NCI-H2227 (cell line): ENCODE results near the gene SH2D6.
"Not testable (repeated sequence)": the region's sequence is repeated elsewhere in the genome, so short reads cannot be mapped to it uniquely, and the experiment has no call there.

Experiments
- DNase-seq: peaks from one replicate; lab custom pipeline; 2025; ENCODE audit not compliant: unreplicated experiment; lab: John Stamatoyannopoulos, UW

The SH2D6 gene

GRCh38 chr2:85397925-85398331, 20.6 kb upstream of the SH2D6 start:
- DNase-seq: no peak

DNA sequence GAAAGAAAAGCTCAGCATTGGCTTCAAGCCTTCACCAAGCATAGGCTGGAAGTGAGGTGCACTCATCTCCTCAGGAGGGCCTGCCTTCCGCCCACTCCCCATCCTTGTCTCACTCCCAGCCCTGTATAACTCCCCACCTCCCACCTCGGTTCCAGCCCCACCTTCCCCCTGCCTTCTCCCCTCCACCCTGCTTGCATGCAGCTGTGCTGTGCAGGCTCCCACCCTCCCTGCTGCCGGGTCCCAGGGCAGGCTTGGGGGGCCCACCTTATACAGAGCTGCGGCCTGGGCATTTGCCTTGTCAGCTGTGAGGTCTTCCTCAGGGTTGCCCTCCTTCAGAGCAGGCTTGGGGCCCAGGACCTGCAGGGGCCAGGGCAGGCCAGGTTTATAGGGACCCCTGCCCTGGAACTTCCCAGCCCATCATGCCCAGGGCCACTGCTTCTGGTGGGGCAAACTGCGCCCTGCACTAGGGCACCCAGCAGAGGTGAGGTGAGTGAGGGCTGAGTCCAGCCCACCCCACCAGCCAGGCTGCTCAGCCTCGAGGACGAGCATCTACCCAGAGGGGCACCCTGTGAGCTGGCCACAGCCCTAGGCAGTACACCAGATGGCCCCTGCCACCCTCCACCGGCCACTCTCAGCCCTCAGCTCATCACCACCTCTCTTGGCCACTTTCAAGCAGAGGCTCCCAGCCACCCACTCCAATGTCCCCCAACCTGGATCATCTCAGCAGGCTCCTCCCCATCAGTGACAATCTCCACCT, 19.9 kb upstream of the SH2D6 start:
- no peak for DNase-seq

DNA sequence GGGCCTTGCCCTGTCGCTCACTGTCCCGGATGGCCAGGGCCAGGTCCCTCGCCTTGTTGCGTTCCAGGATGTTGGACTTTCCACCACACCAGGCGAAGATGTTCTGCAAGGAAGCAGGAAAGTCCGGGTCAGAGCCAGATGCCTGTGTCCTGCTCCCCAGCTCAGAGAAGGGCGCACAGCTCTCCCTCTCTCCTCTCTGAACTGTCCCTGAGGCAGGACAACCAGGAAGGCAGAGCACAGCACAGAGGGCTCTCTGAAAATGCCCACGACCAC, 19.4 kb upstream of the SH2D6 start:
- no peak for DNase-seq

GRCh38 chr2:85400023-85400422, 18.5 kb upstream of the SH2D6 start:
- DNase-seq: no peak

- no peak for DNase-seq
Observed at GRCh38 chr2:85400541-85401463, 17.7 kb upstream of the SH2D6 start.

DNA sequence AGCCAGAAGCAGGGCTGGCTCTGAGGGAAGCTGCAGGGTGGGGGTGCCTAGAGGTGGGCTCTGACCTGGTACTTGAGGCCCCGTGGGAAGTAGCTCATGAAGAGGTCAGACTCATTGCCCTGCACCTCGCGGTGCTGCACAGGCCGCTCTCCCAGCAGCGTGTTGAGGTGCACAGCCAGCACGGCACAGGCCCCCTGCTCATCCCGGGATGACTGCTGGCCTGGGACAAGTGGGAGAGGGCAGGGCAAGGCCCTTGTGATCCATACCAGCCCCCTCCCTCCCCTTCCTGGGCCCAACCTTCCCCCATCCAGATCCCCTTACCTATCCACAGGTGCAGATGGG, 17.1 kb upstream of the SH2D6 start:
- DNase-seq: no peak

DNA sequence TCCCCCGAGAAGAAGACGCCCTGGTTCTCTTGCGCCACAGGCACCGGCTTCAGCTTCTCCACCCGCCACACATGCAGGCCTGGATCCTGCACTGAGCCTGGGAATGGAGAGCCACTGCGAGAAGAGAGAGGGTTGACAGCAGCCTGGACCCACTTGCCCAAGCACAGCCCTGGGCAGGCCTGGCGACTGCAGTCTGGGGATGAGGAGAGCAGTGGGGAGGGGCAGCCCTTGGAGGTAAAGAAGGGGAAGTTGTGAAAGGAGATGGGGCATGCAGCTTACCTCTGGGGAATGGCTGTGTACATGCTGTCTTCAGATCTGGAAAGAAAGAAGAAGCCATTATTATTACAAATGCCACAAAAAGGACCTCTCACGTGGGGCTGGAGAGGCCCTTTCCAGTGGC, 16.7 kb upstream of the SH2D6 start:
- no peak for DNase-seq

- DNase-seq: no peak
Observed at GRCh38 chr2:85405201-85406059, 13.1 kb upstream of the SH2D6 start.

DNA sequence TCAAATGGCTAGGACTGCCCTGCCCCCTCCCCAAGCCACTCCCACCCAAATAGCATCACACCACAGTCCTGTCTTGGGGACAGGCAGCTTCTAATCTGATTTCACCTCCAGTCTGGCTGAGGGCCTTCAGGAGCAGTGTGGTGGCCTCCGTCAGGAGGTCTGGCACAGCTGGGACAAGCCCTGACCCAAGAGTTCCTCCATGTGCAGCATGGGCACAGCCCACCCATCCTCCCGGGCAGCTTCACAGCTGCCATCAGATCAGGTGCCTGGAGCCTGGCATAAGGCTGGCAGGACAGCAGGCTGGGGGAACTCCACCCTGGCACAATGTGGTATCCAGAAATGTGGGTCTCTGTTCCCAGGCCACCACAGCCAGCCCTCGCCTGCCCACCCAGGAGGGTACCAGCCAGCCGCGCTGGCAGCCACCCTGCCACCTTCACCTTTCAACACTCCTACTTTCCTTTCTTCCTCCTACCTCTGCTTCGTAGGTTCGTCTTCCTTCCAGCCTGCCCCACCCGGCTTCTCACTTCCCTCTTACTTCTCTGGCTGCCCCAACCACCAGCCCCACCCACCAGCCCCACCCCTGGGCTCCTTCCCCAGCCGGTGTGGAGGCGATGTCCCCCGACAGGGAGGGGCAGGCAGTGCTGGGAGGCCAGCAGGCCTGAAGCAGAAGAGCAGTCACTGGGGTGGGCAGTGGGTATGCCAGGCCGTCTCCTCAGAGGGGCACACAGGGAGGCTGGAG, 8.5 kb upstream of the SH2D6 start, which contains the start of gene CAPG:
TSS of gene CAPG (minus strand) at position 522 of the 739 bp plus-strand sequence. CDS start 8,221 bp downstream, outside the sequence.
- DNase-seq: no peak

DNA sequence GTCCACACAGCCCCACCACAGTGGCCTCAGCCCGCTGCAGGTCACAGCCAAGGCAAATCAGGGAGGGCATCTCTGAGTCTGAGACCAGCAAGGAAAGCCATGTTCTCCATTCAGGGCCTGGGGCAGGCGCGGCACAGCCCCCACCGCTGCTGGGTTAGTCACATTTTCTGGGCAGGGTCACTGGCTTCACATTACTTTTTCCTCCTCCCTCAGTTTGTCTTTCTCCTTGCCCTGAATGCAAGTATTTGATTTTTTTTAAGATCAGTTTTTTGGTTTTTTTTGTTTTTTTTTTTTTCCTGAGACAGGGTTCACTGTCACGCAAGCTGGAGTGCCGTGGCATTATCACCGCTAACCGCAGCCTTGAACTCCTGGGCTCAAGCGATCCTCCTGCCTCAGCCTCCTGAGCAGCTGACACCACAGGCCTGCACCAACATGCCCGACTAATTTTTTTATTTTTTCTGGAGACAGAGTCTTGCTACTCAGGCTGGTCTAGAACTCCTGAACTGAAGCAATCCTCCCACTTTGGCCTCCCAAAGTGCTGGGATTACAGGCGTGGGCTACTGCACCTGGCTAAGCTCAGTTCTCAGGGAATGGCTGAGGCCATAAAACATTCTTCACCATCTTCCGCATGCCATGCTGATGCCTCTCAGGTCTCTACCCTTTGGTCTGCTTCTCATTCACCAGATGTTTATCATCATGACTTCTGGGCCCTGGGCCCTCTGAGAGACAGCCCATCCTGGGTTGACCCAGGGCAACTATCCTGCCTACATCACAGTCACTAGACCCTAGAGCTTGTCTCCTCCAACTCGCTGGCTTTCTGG, 7.7 kb upstream of the SH2D6 start:
- no peak for DNase-seq

DNA sequence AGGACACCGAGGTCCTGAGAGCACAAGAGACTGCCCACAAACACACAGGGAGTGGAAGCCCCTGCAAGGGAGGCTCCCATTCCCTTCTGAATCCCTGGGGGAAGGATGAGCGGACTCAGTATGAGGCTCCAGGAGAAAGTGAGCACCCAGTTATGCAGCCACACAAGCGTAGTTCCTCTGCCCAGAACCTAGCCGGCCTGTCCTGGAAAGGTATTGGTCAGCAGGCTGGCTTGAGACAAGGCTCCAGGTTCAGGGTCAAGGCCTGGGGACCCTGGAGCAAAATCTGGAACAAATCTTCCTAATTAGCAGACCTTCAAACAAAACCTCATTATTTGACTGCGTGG, 7.1 kb upstream of the SH2D6 start:
- no peak for DNase-seq

- peak; percentile 30 for DNase-seq
Observed at GRCh38 chr2:85413592-85414420, 4.7 kb upstream of the SH2D6 start.

DNA sequence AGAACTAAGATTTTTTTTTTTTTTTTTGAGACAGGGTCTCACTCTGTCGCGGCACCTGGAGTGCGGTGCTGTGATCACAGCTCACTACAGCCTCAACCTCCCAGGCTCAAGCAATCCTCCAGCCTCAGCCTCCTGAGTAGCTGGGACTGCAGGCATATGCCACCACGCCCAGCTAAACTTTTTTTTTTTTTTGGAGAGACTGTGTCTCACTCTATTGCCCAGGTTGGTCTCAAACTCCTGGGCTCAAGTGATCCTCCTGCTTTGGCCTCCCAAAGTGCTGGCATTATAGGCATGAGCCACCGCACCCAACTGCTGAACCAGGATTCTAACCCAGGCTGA, 4.1 kb upstream of the SH2D6 start:
- not testable (repeated sequence) for DNase-seq

GRCh38 chr2:85414761-85415553, 3.6 kb upstream of the SH2D6 start:
- DNase-seq: no peak

GRCh38 chr2:85415980-85416650, 2.4 kb upstream of the SH2D6 start:
- no peak for DNase-seq

DNA sequence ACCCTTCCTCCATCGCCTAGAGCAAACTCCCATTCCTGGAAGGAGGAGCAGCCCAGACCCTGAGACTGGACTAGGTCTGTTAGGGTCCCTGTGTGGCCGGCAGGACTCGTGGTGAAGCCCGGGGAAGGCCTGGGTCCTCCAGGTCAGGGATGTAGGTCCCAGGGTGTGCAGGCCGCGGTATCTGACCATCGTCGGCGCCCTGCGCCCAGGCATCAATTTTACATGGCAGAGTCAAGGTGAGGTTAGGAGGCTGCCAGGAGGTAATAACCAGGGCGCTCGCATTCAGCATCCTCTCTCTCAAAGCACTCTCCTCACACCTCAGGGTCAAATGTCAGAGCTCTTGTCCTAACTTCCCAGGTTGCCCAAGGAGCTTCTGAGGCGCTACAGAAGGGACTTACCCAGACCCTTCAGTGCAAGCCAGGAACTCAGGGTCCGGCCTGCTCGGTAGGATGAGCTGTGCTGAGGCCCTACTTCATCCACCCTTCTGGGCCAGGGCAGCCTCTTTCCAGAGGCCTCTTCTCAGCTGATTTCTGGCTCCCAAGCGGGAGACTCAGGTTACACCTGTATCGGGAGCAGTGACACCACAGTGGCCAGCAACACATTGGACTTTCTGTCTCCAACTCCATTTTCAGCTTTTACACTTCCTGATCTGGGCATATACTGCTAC, 628 bp downstream of the SH2D6 start:
- peak; percentile 37 for DNase-seq

DNA sequence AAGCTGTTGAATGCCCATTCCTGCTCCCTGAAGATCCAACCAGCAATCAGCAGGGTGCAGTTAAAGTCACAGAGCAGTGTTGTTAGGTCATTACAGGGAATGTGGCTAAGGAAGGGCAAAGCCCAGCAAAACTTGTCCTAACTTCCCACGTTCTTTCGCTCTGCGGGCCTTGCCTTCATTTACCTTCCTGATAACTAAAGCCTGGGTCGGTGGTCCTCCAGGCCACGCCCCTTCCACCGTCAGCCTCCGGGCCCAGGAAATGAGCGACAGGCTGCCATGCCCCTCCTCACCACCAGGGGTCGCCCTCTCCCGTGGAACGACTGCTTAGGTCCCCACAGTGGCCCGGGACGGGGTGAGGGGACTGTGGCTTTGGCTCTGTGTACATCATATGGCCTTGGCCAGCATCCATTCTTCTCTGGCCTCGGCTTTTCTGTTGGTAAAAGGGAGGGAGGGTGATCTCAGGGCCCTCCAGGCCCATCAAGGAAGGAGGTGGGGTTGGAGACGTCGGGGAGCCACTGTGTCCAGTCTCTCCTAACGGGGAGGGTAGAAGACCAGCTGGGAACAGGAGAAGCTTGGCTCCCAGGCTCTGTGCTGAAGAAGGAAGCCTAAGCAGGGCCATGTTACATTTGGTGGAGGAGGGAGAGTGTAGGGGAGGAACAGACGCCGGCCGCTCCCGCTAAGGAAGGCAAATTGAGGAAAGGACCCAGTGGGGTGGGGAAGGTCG, 2.2 kb downstream of the SH2D6 start:
- peak; percentile 93 for DNase-seq
